NCI-H187 (cell line): Measurements from ENCODE around the gene EIF6.

ENCODE experiments used
- DNase-seq, 2 experiments: peaks; one replicate each; lab custom pipeline; 2025; lab: John Stamatoyannopoulos, UW

EIF6 gene

DNA sequence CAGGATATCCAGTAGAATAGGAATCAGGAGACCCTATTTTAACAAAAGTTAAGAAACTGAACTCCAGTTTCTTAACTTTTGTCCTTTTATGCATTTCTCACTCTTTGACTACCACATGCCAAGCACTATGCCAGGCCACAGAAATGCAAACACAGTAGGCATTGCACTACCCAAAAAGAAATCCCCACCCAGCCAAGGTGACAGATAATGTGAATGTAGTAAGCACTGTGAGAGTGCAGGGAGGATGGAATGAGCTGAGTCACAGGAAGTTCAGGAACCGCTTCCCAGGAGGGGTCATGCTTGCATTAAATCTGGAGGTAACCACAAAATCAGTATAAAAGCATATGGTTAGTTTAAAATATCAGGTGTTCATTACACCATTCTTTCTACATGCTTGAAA, 27.7 kb upstream of the EIF6 start:
- DNase-seq: no peak

DNA sequence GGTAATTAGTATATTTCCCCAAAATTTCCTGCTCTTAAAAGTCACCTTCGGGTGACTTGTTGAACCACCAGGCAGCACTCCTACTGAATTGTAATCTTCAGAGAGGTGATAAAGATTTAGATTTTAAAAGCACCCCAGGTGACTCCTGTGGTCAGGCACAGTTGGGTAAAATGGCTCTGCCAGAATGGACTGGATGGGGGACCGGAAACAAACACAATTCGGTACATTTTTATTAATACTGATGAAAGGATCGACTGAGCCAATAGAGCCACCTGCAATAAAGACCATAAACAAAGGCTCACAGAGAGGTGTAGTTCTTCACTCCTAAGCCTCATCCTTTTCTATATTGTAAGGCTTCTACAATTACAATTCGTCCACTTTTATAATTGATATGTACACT, 27.2 kb upstream of the EIF6 start:
- DNase-seq: no peak

DNA sequence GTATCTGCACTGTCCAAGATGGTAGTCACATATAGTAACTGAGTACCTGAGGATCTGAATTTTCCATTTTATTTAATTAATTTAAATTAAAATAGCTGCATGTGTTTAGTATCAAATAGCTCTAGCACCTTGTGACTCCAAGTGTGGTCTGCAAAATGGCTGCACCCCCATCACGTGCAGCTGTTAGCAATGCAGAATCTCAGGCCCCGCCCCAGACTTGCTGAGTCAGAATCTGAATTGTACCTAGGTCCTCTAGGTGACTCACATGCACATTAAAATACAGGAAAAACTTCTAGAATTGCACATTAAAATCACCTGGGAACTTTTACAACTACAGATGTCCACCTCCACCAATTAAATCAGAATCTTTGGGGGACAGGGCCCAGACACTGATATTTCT, 26.8 kb upstream of the EIF6 start:
- DNase-seq: no peak

DNA sequence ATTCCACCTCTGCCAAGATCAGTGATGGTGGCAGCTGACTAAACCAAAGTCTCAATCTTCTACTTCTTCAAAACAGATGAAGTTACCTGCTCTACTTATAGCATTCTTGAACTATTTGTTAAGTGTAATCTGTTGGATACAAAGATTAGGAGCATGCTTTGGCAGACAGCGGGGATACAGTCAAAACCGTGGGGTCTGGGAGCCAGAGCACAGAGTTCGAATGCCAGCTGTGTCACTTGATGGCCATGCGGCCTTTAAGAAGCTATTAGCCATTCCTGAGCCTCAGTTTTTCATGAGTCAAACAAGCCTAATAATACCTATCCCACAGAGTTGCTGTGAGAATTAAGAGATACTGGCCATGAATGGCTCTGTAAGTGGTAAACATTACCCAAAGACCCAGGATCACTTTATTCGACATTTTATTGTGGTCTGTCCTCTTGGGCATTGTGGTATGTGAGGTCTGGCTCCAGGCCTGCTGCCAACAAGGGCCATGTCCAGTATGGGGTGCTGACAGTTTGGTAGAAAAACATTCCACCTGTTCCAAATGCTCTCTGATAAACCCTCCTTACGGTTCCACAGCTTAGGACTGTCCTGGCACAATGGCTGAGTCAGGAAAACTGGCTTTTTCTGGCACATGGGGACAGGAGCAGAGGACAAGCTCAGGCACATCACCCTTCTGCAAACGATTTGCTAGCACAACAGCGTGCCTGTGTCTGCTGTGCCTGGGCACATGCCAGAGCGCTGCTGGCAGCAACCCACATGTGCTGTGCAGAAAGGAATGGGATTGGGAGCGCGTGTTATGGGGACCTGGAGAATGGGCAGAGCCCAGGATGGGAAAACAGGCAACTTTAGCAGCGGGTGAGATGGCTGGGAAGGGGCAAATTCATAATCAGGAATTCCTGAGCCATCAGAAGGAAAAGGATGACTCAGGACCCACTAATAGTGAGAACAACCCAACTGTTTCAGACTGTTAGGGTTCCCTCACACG, 23.4 kb upstream of the EIF6 start:
- no peak for DNase-seq

DNA sequence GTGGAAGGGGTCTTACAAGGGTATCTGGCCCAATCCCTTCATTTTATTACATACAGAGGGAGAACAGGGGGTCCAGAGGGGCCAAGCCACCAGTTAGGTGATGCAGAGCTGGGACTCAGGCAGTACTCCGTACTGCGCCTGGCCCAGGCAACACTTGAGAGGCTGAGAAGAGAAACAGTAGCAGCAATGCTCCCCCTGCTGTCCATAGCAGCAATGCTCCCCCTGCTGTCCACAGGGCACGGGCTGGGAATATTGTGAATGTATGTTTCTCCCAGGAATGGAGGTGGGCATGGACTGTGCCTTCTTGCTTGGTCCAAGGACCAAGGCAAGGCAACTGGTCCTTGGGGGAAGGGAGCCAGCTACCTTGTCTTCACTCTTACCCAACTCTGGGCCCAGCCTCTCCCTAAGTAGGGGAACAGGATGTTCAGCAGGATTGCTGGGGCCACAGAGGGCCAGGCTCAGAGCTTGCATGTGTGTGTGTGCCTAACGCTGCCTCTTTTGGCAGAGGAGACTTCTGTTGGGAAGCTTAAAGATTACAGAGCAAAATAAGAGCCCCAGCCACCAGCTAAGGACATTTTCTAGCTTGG, 22.5 kb upstream of the EIF6 start:
- DNase-seq: no peak

DNA sequence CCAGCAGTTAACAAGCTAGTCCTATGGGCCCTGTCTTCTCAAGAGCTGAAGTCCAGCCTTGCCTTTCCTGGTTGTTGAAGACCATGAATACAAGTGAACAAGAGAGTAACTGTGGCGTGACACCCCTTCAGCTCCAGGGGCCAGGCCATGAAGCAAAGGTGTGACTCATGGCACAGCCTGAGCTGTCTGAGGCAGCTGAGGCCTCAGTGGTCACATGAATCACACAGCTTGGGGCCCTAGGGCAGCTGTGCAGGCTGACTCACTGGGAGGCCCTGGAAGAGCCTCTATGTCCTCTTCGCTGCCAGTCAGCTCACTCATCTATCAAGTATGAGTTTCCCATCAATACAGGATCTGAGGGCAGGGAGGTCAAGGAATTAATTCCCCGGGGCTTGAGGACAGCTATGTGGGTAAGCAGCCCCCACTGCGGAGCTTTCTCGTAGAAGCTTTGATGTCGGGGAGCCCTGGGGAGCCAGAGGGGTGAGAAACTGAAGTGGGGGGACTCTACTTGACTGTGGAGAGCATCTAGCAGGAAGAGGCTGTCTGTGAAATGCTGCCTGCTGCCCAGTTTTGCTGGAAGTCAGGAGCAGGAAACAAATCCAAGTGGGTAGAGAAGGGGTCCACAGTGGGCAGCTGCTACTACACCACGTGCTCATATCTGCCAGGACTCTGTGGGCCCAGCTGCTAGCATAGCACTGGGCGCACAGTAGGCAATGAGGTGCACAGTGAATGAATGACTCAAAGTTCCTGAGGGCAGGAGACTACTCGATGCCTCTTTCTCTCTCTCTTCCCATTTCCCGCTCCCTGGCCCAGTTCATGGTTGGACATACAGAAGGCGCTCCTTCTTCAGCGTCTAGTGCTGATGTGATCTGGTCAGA, 21.3 kb upstream of the EIF6 start:
- no peak for DNase-seq

DNA sequence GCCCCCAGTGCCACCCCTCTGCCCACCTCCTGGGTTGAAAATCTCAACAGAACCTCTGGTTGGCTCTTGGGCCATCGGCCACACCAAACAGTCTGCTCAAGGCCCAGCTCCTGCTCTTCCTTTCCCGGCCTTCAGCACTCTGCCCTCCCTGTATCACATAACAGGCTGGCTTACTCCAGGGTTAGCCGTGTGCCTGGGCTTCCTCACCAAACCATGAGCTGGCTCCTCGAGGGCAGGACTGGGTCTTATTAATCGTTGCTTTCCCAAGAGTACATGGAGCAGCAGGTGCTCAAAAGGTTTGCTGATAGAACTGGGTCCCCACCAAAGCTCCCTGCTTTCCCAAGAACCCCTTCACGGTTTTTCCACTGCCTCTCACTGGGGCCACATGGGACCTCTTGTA, 20.4 kb upstream of the EIF6 start:
- DNase-seq: no peak

DNA sequence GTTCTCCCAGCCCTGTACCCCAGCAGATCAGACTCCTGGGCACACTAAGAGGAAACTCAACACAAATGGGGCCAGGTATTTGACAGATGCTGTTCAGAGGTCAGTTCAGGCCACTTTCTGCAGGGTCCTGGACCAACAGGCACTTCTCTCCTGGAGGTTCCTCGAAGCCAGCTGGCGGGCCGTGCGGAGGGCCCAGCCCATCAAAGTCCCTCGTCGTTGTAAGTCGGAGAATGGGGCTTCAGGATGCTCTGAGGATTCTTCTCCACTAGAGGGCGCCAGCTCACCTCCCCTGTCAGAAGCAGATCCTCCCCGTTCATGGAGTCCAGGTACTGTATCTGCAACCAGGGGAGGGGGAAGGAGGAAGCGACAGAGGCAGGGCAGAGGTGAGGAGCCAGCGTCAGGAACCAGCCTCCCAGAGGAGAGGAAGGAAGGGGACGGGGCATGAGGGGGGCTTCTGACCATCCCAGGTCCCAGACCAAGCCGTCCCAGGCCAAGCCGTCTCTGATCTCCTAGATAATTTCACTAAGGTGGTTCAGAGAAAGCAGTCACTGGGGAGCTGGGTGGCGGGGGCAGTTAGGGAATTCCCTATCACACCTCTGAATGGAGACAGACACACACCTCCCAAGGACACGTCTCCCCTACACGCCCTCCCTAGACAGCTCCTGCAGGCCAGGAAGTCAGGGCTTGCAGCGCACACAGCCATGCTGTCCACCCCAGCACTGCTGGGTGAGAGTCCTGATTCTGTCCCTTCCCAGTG, 19.3 kb upstream of the EIF6 start:
- DNase-seq: peak; percentile 44

DNA sequence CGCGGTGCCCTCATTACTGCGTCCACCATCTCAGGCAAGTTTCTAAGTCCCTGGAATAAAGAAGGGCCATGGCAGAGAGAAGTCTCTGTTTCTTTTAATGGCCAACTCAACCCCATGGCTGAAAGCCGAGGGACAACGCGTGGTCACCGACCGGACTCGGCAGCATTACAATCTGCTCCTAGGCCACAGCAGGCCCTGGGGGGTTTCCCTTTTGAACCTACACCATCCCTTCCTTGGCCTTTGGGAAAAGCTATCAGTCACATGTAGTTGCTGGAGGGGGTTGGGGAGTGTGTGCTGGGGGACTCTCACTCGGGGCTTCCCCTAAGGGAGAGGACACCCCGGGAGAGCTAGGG, 18.8 kb upstream of the EIF6 start:
- DNase-seq: no peak

DNA sequence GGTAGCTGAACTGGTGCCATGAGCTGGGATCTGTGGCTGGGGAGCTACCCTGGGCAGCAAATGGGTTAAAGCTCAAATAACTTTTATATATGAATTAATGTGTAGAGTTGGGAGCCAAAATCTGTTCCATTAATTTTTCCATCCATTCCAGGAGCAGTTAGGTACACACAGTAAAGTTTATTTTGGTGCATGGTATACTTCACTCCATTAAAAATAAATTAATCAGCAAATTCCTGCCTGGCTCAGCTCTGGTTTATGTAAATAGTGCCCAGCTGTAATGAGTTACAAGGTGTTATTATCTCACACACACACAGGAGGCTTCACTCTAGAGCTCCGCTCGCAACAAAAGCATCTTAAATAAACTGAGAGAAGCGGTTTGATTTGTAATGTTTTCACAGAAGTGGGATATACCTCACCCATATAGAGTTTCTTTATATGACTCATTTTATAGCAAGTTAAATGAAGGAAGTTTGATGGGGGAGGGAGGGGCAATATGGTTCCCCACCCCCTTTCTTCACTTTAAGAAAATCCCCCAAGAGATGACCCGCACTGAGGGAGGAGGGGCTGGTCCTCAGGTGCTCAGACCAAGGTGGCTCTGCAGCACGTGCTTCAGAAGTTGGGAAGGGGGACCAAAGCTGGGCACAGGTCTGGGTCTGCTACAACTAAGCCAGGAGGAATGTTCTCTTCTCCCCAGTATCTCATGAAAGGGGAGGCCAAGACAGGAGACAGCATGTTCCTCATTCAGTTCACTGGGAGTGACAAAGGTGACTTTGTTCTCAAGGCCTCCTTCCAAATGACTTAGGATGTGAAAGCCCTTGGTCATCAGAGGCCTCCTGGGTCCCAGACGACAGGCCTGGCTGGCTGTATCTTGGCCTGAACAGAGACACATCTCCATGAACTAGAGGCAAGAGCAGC, 18.1 kb upstream of the EIF6 start:
- DNase-seq: no peak

DNA sequence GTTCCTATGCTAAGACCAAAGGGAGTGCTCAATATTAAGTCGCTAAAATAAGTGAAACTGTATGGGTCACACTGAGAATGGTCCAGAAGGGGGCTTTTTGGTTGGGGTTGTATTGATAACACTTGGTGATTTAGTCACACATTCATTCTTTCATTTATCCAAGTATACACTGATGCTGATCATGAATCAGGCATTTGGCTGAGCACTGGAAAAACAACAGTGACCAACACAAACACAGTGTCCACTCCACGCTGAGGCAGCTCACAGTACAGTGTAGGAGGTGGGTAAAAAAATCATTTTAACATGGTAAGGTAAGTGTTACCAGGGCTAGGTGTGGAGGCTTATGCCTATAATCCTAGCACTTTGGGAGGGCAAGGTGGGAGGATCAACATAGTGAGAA, 16.9 kb upstream of the EIF6 start:
- DNase-seq: no peak

DNA sequence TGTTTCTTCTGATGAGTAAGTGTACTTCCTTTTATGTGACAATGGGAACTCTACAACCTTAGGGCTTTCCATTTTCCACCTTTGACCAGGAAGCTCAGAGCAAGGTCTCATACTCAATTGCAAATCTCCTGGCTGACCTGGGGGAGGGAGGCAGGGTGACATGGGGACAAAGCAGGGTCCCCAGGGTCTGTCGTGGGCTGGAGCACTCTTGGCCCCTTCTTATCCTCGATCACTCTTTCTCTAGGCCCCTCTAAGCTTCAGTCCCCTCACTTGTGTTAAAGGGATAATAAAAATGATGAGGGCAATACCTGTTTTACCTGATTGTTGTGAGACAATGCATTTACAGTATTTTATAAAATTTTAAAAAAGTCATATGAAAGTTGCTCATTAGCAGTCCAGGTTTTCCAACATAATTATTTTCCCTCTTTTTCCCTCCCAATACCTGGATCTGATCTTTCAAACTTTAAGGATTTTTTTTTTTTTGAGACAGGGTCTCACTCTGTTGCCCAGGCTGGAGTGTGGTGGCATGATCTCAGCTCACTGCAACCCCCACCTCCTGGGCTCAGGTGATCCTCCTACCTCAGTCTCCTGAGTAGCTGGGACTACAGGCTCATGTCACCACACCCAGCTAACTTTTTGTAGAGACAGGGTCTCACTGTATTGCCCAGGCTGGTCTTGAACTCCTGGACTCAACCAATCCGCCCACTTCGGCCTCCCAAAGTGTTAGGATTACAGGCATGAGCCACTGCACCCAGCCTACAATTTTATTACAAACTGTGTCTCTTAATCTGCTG, 16.1 kb upstream of the EIF6 start:
- no peak for DNase-seq

DNA sequence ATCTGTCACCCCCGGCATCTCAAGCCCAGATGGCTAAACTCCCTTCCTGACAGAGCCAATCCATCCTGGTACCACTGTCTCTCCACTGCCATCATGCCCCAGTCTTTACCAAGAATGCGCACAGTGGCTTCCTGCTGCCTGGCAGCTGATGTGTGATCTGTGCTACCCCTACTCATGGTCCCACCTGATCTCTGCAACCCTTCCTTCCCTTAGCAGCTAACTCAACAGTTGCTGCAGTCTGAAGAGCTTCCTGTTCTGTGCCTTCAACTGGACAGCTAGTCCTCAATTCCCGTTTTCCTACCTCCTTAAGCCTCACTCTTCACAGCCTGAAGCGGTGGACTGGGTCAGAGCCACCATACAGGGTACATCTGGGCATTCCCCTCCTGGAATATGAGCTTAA, 15.2 kb upstream of the EIF6 start:
- no peak for DNase-seq

DNA sequence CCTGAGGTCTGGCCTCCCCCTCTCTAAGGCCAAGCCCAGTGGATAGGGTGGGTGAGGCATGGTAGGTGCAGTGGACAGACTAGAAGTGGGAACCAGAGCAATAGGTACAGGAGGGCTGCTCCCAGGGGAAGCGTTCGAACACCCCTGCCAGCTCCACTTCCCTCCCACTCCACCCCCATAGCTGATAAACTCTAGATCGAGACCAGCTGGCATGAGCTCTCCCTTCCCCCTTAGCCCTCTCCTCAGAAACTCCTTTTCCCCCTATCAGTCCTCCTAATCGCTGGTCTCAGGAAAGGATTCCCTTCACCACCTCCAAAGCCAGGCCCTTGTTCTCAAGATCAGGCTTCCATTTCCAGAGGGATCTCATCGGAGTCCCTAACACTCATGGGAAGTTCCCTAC, 13.7 kb upstream of the EIF6 start:
- DNase-seq: no peak

DNA sequence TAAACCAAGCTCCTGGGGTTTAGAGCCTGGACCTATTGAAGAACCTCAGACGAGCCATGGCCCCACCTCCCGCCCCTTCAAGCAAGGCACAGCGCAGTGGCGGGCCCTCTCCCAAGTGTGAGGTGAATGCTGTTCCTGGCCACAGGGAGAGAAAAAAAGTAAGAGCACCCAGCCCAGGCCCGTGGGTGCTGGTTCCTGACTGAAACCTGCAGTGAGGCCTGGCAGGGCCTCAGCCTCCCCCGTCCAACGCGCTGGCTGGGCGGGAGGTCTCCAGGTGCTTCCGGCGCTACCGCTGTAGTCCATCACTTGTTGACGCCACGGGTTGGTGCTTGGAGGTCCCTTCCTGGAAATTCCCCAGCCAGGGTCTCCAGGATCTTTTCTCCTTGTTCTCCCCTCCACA, 13.2 kb upstream of the EIF6 start:
- no peak for DNase-seq

DNA sequence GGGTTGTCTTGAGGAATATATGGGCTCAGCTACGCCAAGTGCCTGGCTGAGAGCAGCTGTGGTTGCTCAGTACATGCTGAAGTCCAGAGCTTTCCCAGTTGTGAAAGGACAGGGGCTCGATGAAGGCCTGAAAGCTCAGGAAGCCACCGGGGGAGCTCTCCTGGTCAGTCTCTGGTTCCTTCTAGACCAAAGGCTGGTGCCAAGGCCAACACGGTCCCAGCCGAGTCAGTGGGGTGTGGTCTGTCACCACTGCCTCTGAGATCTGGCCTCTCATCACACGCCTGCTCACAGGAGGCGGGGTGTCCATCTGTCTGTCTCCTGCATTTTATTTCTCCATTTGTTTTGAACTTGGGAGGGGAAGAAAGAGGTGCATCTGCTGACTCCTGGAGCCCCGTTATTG, 12.6 kb upstream of the EIF6 start:
- DNase-seq: no peak

DNA sequence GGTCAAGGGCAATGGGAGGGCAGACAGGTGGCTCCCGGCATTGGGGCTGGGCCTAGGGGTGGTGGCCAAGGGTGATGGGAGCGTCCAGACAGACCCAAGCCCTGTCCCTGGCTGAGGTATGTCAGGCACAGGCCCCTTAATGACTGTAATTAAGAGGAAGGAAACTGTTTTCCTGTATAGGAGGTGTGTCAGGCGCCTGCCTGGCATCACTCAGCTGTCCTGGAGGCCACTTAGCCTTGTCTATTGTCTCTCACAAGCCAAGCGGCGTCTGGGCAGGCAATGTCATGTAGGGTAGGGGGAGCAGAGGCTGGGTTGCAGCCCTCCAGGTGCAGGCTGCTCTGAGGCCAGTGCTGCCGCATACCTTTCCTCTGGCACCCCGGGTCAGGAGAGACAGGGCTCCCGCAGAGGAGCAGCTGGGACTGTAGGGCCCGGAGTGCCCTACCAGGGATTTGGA, 11.6 kb upstream of the EIF6 start:
- no peak for DNase-seq

DNA sequence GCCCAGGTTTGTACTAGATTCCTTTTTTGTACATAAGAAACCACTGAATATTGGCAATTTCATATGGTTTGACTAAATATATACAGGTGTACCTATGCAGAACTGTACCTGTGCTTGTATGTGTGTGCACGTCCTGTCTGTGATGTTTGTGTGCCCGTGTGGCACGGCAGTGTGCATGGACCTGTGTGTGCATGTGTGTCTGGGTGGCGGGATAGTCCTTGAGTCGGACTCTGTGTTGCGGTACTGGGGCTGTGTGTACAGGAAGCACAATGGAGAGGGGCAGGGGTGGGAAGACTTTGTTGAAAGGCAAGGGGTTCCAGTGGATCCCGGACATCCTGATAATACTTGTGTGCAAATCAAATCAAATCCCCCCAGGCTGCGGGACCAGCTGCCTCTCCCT, 11.1 kb upstream of the EIF6 start:
- no peak for DNase-seq

DNA sequence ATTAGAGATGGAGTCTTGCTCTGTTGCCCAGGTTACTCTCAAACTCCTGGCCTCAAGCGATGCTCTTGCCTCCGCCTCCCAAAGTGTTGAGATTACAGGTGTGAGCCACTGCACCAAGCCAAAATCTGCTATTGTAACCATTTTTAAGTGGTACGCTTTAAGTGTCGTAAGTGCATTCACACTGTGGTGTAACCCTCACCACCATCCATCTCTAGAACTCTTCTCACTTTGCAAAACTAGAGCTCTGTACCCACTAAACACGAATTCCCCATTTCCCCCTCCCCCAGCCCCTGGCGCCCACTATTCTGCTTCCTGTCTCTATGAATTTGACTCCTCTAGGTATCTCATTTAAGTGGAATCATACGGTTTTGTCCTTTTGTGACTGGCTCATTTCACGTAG, 10.5 kb upstream of the EIF6 start:
- DNase-seq: no peak

DNA sequence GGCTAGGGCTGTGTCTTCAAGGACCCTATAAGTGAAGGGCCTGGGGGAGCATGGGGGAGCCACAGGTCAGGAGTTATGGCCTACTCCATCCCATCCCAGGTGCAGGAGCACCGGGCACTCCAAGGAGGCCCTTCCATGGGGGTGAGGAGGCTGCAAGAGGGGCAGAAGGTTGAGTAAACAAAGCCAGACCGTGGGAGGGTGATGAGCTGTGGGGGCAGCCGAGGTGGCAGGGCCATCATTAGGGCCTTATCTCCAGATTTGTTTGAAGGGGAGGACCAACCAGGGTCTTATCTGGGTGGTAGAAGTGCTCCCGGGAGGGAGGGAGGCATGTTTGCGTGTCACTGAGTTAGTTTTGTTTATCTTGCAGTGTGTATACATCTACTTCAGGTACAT, 9.7 kb upstream of the EIF6 start:
- DNase-seq: no peak
